ENCODE data around the gene MCF2L.

DNA sequence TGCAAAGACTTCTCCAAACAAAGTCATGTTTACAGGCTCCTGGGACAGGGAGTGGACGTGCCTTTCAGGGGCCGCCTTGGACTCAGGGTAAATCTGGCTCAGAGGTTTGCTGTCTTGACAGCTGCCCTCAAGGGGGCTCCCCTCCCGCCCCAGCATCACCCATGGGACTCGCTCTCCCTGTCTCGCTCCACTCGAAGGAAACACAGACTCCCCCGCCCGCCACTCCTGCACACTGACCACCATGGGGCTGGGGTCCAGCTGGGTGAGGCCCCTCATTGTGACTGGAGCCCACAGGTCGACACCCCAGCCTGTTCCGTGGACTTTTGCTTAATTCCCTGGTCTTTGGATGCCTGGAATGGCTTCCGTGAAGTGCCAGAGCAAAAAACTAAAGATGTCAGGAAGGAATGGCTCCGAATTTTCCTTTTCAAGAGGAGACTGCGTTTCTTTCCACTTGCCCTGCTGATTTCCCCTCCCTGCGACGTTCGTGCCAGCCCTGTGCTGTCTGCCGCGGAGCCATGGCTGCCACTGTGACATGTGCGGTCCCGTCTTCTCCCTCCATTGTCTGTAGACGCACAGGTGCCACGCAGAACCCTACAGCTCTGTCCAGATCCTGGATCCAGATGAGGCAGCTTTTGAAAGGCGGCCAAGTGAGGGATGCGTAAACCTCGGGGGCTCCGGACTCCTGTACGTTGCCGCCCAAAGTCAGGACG lies 48.6 kb downstream of the MCF2L start:
- no peak for TF ChIP-seq ZNF239 (CRISPR knock-in tag; IDR thresholded peaks at IDR 0.05)
- no peak for TF ChIP-seq ZKSCAN1 (IDR thresholded peaks at IDR 0.05; ENCODE audit: low read depth, low read length)
- TF ChIP-seq FOXA3 (CRISPR knock-in tag; conservative IDR thresholded peaks at IDR 0.05 in 1 of 2, IDR thresholded peaks at IDR 0.05 in 1 of 2), result no peak
- TF ChIP-seq POLR2AphosphoS5 (IDR thresholded peaks at IDR 0.05; ENCODE audit: control insufficient read depth, insufficient read depth, low read depth, low read length), result no peak
- no peak for TF ChIP-seq EZH2 (IDR thresholded peaks at IDR 0.05; ENCODE audit: borderline replicate concordance, low read depth, low read length)
- no peak for TF ChIP-seq HNRNPH1 (optimal IDR thresholded peaks at IDR 0.05; ENCODE audit: low read depth, low read length)
- TF ChIP-seq, protein P1, sequence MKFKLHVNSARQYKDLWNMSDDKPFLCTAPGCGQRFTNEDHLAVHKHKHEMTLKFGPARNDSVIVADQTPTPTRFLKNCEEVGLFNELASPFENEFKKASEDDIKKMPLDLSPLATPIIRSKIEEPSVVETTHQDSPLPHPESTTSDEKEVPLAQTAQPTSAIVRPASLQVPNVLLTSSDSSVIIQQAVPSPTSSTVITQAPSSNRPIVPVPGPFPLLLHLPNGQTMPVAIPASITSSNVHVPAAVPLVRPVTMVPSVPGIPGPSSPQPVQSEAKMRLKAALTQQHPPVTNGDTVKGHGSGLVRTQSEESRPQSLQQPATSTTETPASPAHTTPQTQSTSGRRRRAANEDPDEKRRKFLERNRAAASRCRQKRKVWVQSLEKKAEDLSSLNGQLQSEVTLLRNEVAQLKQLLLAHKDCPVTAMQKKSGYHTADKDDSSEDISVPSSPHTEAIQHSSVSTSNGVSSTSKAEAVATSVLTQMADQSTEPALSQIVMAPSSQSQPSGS (CRISPR knock-in tag; IDR thresholded peaks at IDR 0.05), result no peak
- TF ChIP-seq, protein P2, sequence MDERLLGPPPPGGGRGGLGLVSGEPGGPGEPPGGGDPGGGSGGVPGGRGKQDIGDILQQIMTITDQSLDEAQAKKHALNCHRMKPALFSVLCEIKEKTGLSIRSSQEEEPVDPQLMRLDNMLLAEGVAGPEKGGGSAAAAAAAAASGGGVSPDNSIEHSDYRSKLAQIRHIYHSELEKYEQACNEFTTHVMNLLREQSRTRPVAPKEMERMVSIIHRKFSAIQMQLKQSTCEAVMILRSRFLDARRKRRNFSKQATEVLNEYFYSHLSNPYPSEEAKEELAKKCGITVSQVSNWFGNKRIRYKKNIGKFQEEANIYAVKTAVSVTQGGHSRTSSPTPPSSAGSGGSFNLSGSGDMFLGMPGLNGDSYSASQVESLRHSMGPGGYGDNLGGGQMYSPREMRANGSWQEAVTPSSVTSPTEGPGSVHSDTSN (CRISPR knock-in tag; IDR thresholded peaks at IDR 0.05; ENCODE audit: low read depth), result no peak
- TF ChIP-seq, protein P2 (tag; conservative IDR thresholded peaks at IDR 0.05; ENCODE audit: low read depth), result no peak
- no peak for TF ChIP-seq SIRT6 (IDR thresholded peaks at IDR 0.05; ENCODE audit: low read depth, low read length)
- TF ChIP-seq TGIF2 (CRISPR knock-in tag; IDR thresholded peaks at IDR 0.05), result no peak
- no peak for TF ChIP-seq EP300 (IDR thresholded peaks at IDR 0.05; ENCODE audit: low read length)

Data from K562 (cell line).